GM21529 (cell line): ENCODE data around the gene DCST2.
A peak's percentile ranks its signal among the peaks of the same experiment; 100 is the strongest.

Source experiments
- ATAC-seq: cut with Tn5 transposase; IDR thresholded peaks from one replicate; pipeline ENCODE4 v1.9.1; 2021; ENCODE audit not compliant: unreplicated experiment

The DCST2 gene

GRCh38 chr1:155070158-155070621 lies 36.6 kb upstream of the DCST2 start:
- no peak for ATAC-seq

- ATAC-seq: no peak
Observed at GRCh38 chr1:155069551-155070157, 36.1 kb upstream of the DCST2 start.

GRCh38 chr1:155068599-155068998 lies 35.0 kb upstream of the DCST2 start:
- no peak for ATAC-seq

GRCh38 chr1:155066777-155067176 lies 33.2 kb upstream of the DCST2 start:
- ATAC-seq: no peak

- no peak for ATAC-seq
Observed at GRCh38 chr1:155064832-155065429, 31.4 kb upstream of the DCST2 start.

GRCh38 chr1:155064111-155064831 lies 30.7 kb upstream of the DCST2 start:
- ATAC-seq: no peak

- ATAC-seq: peak; percentile 57
Observed at GRCh38 chr1:155063550-155064110, 30.0 kb upstream of the DCST2 start, which contains the start of gene EFNA4. TSS of gene EFNA4 (plus strand) at chr1:155063740. CDS start at chr1:155063824, 84 bp downstream.

GRCh38 chr1:155062702-155063411 lies 29.3 kb upstream of the DCST2 start:
- no peak for ATAC-seq

- no peak for ATAC-seq
Observed at GRCh38 chr1:155062151-155062686, 28.6 kb upstream of the DCST2 start.

GRCh38 chr1:155061381-155062150 lies 28.0 kb upstream of the DCST2 start:
- ATAC-seq: peak; percentile 42

- ATAC-seq: no peak
Observed at GRCh38 chr1:155060736-155061135, 27.2 kb upstream of the DCST2 start.

GRCh38 chr1:155057788-155058211 lies 24.2 kb upstream of the DCST2 start:
- ATAC-seq: no peak

GRCh38 chr1:155057104-155057503 lies 23.5 kb upstream of the DCST2 start:
- ATAC-seq: no peak

- ATAC-seq: no peak
Observed at GRCh38 chr1:155053531-155054105, 20.0 kb upstream of the DCST2 start.

- ATAC-seq: no peak
Observed at GRCh38 chr1:155052439-155053395, 19.1 kb upstream of the DCST2 start.

- ATAC-seq: peak; percentile 4
Observed at GRCh38 chr1:155051777-155052398, 18.3 kb upstream of the DCST2 start.

- peak; percentile 4 for ATAC-seq
Observed at GRCh38 chr1:155051342-155051776, 17.8 kb upstream of the DCST2 start.
